Measurements from ENCODE around the gene KIF20B. TPM values are rescaled to one million over a fixed set of nuclear protein-coding genes. Genes with fewer than 3 reads are reported as not detected.

The KIF20B gene
- total RNA-seq, 1 experiment from 2014 or later, result 59.1 TPM

DNA sequence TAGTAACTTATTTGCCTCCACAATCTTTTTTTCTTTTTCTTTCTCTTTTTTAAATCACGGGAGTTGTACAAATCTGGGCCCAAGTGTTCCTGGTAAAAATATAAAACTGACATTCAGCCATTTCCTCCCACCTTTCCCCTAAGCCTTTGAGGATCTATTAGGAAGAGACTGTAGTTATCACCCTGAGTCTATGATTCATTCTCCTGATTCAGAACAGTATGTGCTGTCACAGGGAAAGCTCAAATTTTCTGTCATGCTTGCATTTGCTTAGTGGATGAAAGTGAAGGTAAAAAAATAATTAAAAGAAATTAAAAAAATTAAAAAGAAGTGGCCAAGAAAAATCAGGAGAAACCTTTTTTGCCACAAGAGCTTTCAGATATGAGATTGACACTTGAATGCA, 71.7 kb downstream of the KIF20B start:
- no peaks in the 10 kb centered on the region for H3K27me3 ChIP-seq (ENCODE audit: insufficient read depth, low read length)
- H2BK20ac ChIP-seq (ENCODE audit: low read depth, low read length, poor library complexity, severe bottlenecking), result no peak overlapping the region
- Mint-ChIP-seq H3K9me3 (peaks cover 0 to 2% of the 10 kb centered on the region in 2 experiments; a peak in 1 of 5 replicates), H3K4me3 (no peak overlapping the region), H3K36me3 (ENCODE audit: insufficient read depth in 1 of 3, low read depth in 3 of 3) (peaks cover 30 to 74% (median 73%) of the 10 kb centered on the region in 3 experiments), H3K27me3 (ENCODE audit: low read depth) (no peaks in the 10 kb centered on the region), H3K27ac (no peak overlapping the region), H3K4me1 (no peaks in the 10 kb centered on the region)
- WGBS (ENCODE audit: extremely low coverage, insufficient read length, low lambda C conversion rate), result no CpG with 5 or more reads among the region's 1 CpG
- no peak overlapping the region for H3K4me2 ChIP-seq (ENCODE audit: insufficient read depth, insufficient read length, low read length)
- H3K79me2 ChIP-seq (ENCODE audit: insufficient read depth, low read length), result no peaks in the 10 kb centered on the region
- DNase-seq, result no peak
- no peak overlapping the region for H3K27ac ChIP-seq (ENCODE audit: insufficient read length, low read depth, low read length)
- no peaks in the 10 kb centered on the region for H3K9me3 ChIP-seq (ENCODE audit: control insufficient read depth, low read depth, low read length)
- no peak overlapping the region for H3K56ac ChIP-seq (ENCODE audit: insufficient read length, low read depth, low read length)
- H3K4ac ChIP-seq (ENCODE audit: low read depth, low read length), result no peak overlapping the region
- H3K79me1 ChIP-seq (ENCODE audit: insufficient read depth, low read depth, low read length, poor library complexity, severe bottlenecking), result no peaks in the 10 kb centered on the region
- no peak overlapping the region for H2BK120ac ChIP-seq (ENCODE audit: low read depth, low read length, poor library complexity, severe bottlenecking)
- no peak overlapping the region for H3T11ph ChIP-seq (ENCODE audit: low read length)
- H4K20me1 ChIP-seq (ENCODE audit: control insufficient read depth, insufficient read depth, insufficient read length), result no peaks in the 10 kb centered on the region
- no peak overlapping the region for H4K91ac ChIP-seq (ENCODE audit: insufficient read length, low read depth, low read length)
- no peak overlapping the region for H3K18ac ChIP-seq (ENCODE audit: insufficient read length, low read depth, low read length)
- no peak overlapping the region for H2BK15ac ChIP-seq (ENCODE audit: low read depth, low read length)
- H3K23ac ChIP-seq (ENCODE audit: insufficient read length, low read depth, low read length), result no peak overlapping the region
- no peak overlapping the region for H4K8ac ChIP-seq (replicated peaks; ENCODE audit: insufficient read length, low read depth, low read length)
- no peak overlapping the region for H4K5ac ChIP-seq (ENCODE audit: insufficient read length, low read depth, low read length)
- TF ChIP-seq, protein P1, sequence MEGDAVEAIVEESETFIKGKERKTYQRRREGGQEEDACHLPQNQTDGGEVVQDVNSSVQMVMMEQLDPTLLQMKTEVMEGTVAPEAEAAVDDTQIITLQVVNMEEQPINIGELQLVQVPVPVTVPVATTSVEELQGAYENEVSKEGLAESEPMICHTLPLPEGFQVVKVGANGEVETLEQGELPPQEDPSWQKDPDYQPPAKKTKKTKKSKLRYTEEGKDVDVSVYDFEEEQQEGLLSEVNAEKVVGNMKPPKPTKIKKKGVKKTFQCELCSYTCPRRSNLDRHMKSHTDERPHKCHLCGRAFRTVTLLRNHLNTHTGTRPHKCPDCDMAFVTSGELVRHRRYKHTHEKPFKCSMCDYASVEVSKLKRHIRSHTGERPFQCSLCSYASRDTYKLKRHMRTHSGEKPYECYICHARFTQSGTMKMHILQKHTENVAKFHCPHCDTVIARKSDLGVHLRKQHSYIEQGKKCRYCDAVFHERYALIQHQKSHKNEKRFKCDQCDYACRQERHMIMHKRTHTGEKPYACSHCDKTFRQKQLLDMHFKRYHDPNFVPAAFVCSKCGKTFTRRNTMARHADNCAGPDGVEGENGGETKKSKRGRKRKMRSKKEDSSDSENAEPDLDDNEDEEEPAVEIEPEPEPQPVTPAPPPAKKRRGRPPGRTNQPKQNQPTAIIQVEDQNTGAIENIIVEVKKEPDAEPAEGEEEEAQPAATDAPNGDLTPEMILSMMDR (conservative IDR thresholded peaks at IDR 0.05), result no peak
- no peak overlapping the region for H2AK5ac ChIP-seq (ENCODE audit: insufficient read length, low read length)
- no peak overlapping the region for H2BK12ac ChIP-seq (ENCODE audit: insufficient read length, low read depth, low read length)
- no peak overlapping the region for H2AFZ ChIP-seq (ENCODE audit: low read length)
- H3K9ac ChIP-seq (ENCODE audit: extremely low read depth, insufficient read length, low read length), result no peak overlapping the region
- H3K14ac ChIP-seq (ENCODE audit: insufficient read depth, low read length), result no peak overlapping the region
- H3K23me2 ChIP-seq (ENCODE audit: insufficient read length, low read depth, low read length, poor library complexity, severe bottlenecking), result no peaks in the 10 kb centered on the region
- H2BK5ac ChIP-seq (ENCODE audit: insufficient read length, low read length), result no peak overlapping the region
- no peaks in the 10 kb centered on the region for H3K4me1 ChIP-seq (ENCODE audit: insufficient read depth, low read length)
